Esophagus muscularis mucosa (tissue), 4 donors: ENCODE measurements around the gene UBAC2. TPM values are rescaled to one million over a fixed set of nuclear protein-coding genes. Genes with fewer than 3 reads are reported as not detected.

ENCODE experiments used
- DNase-seq: peaks from one replicate; pipeline ENCODE4 v3.0.0-alpha.2; 2017; ENCODE audit errors: extremely low spot score
- H3K27ac ChIP-seq, 4 donors: fragments of 200-600 bp; sonication (generic); replicated peaks in 1 of 4; 1 replicate in 3 of 4; 2 replicates in 1 of 4; pipeline ENCODE4 v1.5.1; 2016 to 2019; ENCODE audit warnings: mild to moderate bottlenecking in 1 of 4
- H3K27me3 ChIP-seq, 4 donors: fragments of 200-600 bp; sonication (generic); one replicate each; pipeline versions ENCODE4 v1.5.1 to v1.6.0; 2016 to 2019
- H3K36me3 ChIP-seq, 4 donors: fragments of 200-600 bp; sonication (generic); one replicate each; pipeline ENCODE4 v1.5.1; 2016 to 2019
- H3K4me1 ChIP-seq, 4 donors: fragments of 200-600 bp; sonication (generic); one replicate each; pipeline ENCODE4 v1.5.1; 2016 to 2019
- H3K4me3 ChIP-seq, 4 donors: fragments of 200-600 bp; sonication (generic); 1 replicate in 2 of 4; 2 replicates in 2 of 4; pipeline ENCODE4 v1.5.1; 2016 to 2019; ENCODE audit warnings: mild to moderate bottlenecking in 4 of 4, moderate library complexity in 1 of 4
- H3K9me3 ChIP-seq, 4 donors: fragments of 200-600 bp; sonication (generic); 1 replicate in 3 of 4; 2 replicates in 1 of 4; pipeline ENCODE4 v1.5.1; 2016 to 2019
- EP300 ChIP-seq: sonication (generic); formaldehyde crosslinking; IDR thresholded peaks from one replicate; pipeline ENCODE4 v1.6.1; 2017; ENCODE audit warnings: antibody characterized with exemption
- POLR2A ChIP-seq: fragments of 450-650 bp; IDR thresholded peaks from one replicate; pipeline ENCODE4 v1.6.1; 2017; ENCODE audit warnings: antibody characterized with exemption, moderate library complexity, mild to moderate bottlenecking, low read depth
- POLR2AphosphoS5 ChIP-seq, 2 donors: sonication (generic); formaldehyde crosslinking; IDR thresholded peaks; one replicate each; pipeline ENCODE4 v1.6.1; 2017; ENCODE audit warnings: antibody characterized with exemption in 2 of 2
- WGBS: methylation state at CpG from one replicate; pipeline ENCODE4 v1.1.5; 2018; 5-methylcytosine and 5-hydroxymethylcytosine counted together
- intact Hi-C: fragments of 100-400 bp; cut with DNase I; formaldehyde crosslinking; loops from one replicate; pipeline ENCODE4 v1.15.1; 2023
- total RNA-seq, 4 donors: library from RNA; depleted of rRNA; stranded (reverse); fragments of >200 nt; gene quantifications; one replicate each; pipeline versions ENCODE4 v1.1.0 to v1.2.1, GENCODE V29; 2016
- TF ChIP-seq, protein P1 (sequence below), 3 experiments: fragments of 200-600 bp in 2 of 3; fragments of 450-650 bp in 1 of 3; sonication (generic) in 2 of 3; IDR thresholded peaks; one replicate each; pipeline ENCODE4 v1.5.1; 2017 to 2019; ENCODE audit warnings: antibody characterized with exemption in 3 of 3, mild to moderate bottlenecking in 2 of 3, moderate library complexity in 1 of 3

UBAC2 gene
- total RNA-seq, 4 donors from 2014 or later, result 42.6 to 62.1 (median 50.9) TPM

DNA sequence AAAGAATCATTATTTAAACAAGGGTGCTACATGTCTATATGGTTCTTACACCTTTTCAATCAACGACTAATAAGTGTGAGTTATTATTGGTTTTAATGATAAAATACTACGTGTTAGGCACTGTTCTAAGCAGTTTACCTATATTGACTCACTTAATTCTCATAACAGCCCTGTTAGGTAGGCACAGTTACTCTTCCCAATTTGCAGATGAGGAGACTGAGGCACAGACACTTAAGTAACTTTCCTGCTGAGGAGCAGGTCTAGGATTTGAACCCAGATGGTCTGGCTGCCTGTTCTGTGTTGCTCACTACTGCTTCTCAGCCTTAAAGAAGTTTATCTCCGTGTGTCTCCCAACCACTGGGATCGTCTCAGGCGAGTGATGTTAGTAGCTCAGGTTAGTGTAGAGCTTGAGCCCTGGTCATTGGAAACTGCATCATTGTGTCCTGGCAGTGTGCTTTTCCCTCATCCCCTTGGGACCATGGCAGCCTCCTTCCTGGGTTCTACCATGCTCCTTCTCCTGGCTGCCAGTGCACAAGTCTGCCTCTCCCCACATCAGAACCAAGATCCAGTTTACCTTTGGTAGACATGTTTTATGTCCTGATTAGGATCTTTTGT is 10.9 kb downstream of the UBAC2 start:
- 97% methylated on average over 5 of the region's 5 CpGs for WGBS
- no peaks in the 10 kb centered on the region for H3K9me3 ChIP-seq

DNA sequence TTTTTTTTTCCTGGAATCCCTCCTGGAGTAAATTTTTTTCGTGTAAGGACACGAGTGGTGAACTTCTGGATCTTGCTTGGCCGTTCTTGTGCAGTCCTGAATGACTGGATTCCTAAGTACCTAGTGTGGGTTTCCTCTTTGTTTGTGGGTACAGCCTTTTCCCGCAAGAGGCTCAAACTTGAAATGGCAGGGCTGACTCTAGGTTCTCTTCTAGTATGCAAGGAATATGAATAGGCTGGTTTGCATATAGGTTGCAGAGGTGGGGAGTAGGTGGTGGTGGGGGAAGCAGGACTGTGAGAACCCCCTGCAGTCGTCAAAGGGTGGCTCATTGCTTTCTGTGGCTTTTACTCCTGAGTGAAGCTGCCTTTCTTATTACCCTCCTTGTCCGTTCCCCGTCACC is 13.6 kb downstream of the UBAC2 start:
- TF ChIP-seq POLR2AphosphoS5 (IDR thresholded peaks at IDR 0.05) (no peak), POLR2A (no peak), EP300 (no peak)
- TF ChIP-seq, protein P1, sequence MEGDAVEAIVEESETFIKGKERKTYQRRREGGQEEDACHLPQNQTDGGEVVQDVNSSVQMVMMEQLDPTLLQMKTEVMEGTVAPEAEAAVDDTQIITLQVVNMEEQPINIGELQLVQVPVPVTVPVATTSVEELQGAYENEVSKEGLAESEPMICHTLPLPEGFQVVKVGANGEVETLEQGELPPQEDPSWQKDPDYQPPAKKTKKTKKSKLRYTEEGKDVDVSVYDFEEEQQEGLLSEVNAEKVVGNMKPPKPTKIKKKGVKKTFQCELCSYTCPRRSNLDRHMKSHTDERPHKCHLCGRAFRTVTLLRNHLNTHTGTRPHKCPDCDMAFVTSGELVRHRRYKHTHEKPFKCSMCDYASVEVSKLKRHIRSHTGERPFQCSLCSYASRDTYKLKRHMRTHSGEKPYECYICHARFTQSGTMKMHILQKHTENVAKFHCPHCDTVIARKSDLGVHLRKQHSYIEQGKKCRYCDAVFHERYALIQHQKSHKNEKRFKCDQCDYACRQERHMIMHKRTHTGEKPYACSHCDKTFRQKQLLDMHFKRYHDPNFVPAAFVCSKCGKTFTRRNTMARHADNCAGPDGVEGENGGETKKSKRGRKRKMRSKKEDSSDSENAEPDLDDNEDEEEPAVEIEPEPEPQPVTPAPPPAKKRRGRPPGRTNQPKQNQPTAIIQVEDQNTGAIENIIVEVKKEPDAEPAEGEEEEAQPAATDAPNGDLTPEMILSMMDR (IDR thresholded peaks at IDR 0.05), result no peak
- H3K9me3 ChIP-seq, result no peaks in the 10 kb centered on the region
- H3K36me3 ChIP-seq, result no peaks in the 10 kb centered on the region
- H3K4me3 ChIP-seq, result no peak overlapping the region
- intact Hi-C loops, result no loop called here
- no peak overlapping the region for H3K27ac ChIP-seq
- peak; percentile 75 for DNase-seq
- 74% methylated on average over 7 of the region's 7 CpGs for WGBS
- peaks cover 24 to 45% (median 40%) of the 10 kb centered on the region in 4 donors for H3K4me1 ChIP-seq
- H3K27me3 ChIP-seq, result no peaks in the 10 kb centered on the region

More for the DNA sequence above, 10.9 kb downstream of the UBAC2 start:
- intact Hi-C loops, result no loop called here
- TF ChIP-seq, protein P1 (IDR thresholded peaks at IDR 0.05), result no peak
- TF ChIP-seq POLR2A, result no peak
- no peak overlapping the region for H3K4me3 ChIP-seq
- H3K27me3 ChIP-seq, result no peaks in the 10 kb centered on the region
- H3K36me3 ChIP-seq, result peaks cover 0 to 3% (median 0%) of the 10 kb centered on the region in 4 donors
- DNase-seq, result no peak
- no peak overlapping the region for H3K27ac ChIP-seq
- H3K4me1 ChIP-seq, result peaks cover 16 to 27% (median 23%) of the 10 kb centered on the region in 4 donors

DNA sequence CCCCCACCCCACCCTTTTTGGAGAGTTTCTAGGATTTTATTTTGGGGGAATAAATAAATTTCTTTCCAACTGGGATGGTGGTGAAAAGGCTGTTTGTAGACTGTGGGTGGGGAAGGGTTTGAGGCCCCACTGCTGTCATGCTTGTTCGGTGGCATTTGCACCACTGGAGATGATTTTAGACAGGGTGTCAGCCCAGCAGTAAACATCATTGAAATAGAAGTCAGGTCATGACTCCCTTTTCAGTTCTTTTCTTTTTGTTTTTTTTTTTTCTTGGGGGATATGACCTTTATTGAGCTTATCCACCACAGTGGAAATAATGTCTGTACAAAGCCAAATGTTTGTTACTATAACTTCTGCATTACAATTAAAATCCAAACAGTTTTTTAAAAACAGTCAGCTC is 14.1 kb downstream of the UBAC2 start:
- peaks cover 26 to 47% (median 42%) of the 10 kb centered on the region in 4 donors for H3K4me1 ChIP-seq
- H3K27me3 ChIP-seq, result no peaks in the 10 kb centered on the region
- no peak for DNase-seq
- no peak overlapping the region for H3K4me3 ChIP-seq
- H3K27ac ChIP-seq, result no peak overlapping the region
- intact Hi-C loops, result no loop called here
- TF ChIP-seq POLR2A (no peak), POLR2AphosphoS5 (IDR thresholded peaks at IDR 0.05) (no peak), EP300 (no peak)
- TF ChIP-seq, protein P1 (IDR thresholded peaks at IDR 0.05), result no peak
- no peaks in the 10 kb centered on the region for H3K36me3 ChIP-seq
- 73% methylated on average over 1 of the region's 1 CpG for WGBS
- H3K9me3 ChIP-seq, result no peaks in the 10 kb centered on the region

DNA sequence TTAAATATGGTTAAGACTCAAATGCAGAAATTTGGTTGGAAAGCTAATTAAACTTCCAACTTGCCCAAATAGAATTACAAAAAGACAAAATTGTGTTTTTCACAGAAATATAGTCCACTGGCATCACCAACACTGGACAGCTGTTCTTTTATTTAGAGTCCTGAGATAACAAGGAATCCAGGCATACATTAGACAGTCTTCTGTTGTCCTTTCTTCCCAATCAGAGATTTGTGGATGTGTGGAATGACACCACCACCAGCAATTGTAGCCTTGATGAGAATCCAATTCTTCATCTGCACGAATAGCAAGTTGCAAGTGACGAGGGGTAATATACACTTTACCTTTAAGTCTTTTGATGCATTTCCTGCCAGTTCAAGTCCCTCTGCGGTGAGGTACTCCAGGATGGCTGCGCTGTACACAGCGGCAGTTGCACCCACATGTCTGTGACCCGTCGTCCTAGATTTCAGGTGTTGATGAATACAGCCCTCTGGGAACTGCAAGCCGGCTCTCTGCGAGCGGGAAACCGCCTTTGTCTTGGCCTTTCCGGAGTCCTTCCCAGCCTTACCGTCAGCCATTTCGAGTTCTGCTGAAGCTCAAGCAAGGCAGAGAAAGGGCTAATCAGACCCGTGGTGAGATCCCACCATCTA is 14.7 kb downstream of the UBAC2 start:
- Histone ChIP-seq H3K9me3 (no peaks in the 10 kb centered on the region), H3K36me3 (no peaks in the 10 kb centered on the region), H3K4me1 (peaks cover 26 to 52% (median 46%) of the 10 kb centered on the region in 4 donors), H3K27ac (peak overlapping the region in 1 of 4 donors; percentile 36), H3K27me3 (no peaks in the 10 kb centered on the region), H3K4me3 (no peak overlapping the region)
- TF ChIP-seq POLR2AphosphoS5 (IDR thresholded peaks at IDR 0.05) (no peak), POLR2A (no peak), EP300 (no peak)
- TF ChIP-seq, protein P1 (IDR thresholded peaks at IDR 0.05), result no peak
- intact Hi-C loops, result no loop called here
- WGBS, result 84% methylated on average over 15 of the region's 15 CpGs
- peak; percentile 87 for DNase-seq
